Fibroblast of the aortic adventitia (primary cell): ENCODE measurements around the gene RICTOR. TPM values are rescaled to one million over a fixed set of nuclear protein-coding genes. Genes with fewer than 3 reads are reported as not detected.

Experiments
- DNase-seq: peaks from one replicate; pipeline ENCODE4 v3.0.0-alpha.2; 2010; ENCODE audit warnings: low read depth
- H3K4me3 ChIP-seq: 2 replicates; pipeline ENCODE4 v1.5.1; 2011; ENCODE audit warnings: low read depth, mild to moderate bottlenecking, control low read depth, low read length, moderate library complexity
- CTCF ChIP-seq: IDR thresholded peaks from 2 replicates; pipeline ENCODE4 v1.5.1; 2011; ENCODE audit warnings: mild to moderate bottlenecking, low read length, control low read depth, inconsistent platforms; ENCODE audit not compliant: insufficient read depth
- total RNA-seq: library from RNA; depleted of rRNA; stranded (reverse); fragments of >200 nt; gene quantifications from 2 replicates; pipeline ENCODE4 v1.2.3, GENCODE V29; 2012; ENCODE audit warnings: low replicate concordance

RICTOR gene
- total RNA-seq, 1 donor, result 55.0 TPM

- no peak for TF ChIP-seq CTCF
- no peak for DNase-seq
- H3K4me3 ChIP-seq, result no peak overlapping the region
These were observed 8.8 kb upstream of the RICTOR start for GRCh38 chr5:39082995-39083394.

GRCh38 chr5:39080597-39081204 is 6.5 kb upstream of the RICTOR start:
- H3K4me3 ChIP-seq, result no peak overlapping the region
- peak; percentile 82 for TF ChIP-seq CTCF
- peak; percentile 85 for DNase-seq

DNA sequence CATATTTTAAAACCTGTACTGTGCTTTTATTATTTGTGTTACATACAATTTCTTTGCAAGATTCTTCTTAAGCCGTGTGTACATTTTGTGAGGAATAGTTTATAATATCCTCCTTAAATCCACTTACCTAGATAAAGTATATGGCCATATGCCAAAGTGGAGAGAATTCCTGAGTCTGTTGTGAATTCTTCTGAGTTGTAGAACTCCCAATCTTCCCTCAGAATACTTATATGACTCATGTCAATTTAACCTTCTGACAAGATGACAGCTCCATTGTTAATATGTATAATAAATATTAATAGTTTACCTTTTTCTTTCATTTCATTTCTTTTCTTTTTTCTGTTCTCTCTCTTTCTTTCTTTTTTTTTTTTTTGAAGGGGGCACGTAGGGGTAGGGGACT is 6.0 kb upstream of the RICTOR start:
- no peak for DNase-seq
- H3K4me3 ChIP-seq, result no peak overlapping the region
- no peak for TF ChIP-seq CTCF

GRCh38 chr5:39079147-39079546 is 4.9 kb upstream of the RICTOR start:
- TF ChIP-seq CTCF, result no peak
- H3K4me3 ChIP-seq, result no peak overlapping the region
- DNase-seq, result no peak

GRCh38 chr5:39076757-39077728 is 2.8 kb upstream of the RICTOR start:
- TF ChIP-seq CTCF, result no peak
- H3K4me3 ChIP-seq, result no peak overlapping the region
- DNase-seq, result peak; percentile 40

GRCh38 chr5:39076101-39076756 is 2.0 kb upstream of the RICTOR start:
- no peak overlapping the region for H3K4me3 ChIP-seq
- DNase-seq, result no peak
- no peak for TF ChIP-seq CTCF
